Uterus (tissue), 2 donors: Measurements from ENCODE around the gene NAMPT.

Experiments
- CTCF ChIP-seq, 4 experiments: fragments of 200-600 bp in 2 of 4; fragments of 450-650 bp in 2 of 4; sonication (generic) in 2 of 4; IDR thresholded peaks; one replicate each; pipeline ENCODE4 v1.5.1; 2016 to 2019; ENCODE audit warnings: antibody characterized with exemption in 4 of 4, mild to moderate bottlenecking in 2 of 4, moderate library complexity in 1 of 4
- POLR2A ChIP-seq, 2 donors: fragments of 450-650 bp; IDR thresholded peaks; one replicate each; pipeline ENCODE4 v1.6.1; 2016; ENCODE audit warnings: antibody characterized with exemption in 2 of 2, mild to moderate bottlenecking in 1 of 2, moderate library complexity in 1 of 2

- no peak for TF ChIP-seq CTCF (IDR thresholded peaks at IDR 0.05)
- TF ChIP-seq POLR2A (IDR thresholded peaks at IDR 0.05): no peak
Measured at GRCh38 chr7:106258789-106259188, 26.0 kb downstream of the NAMPT start.
